Measurements from ENCODE around the gene HSCB. TPM values are rescaled to one million over a fixed set of nuclear protein-coding genes. Genes with fewer than 3 reads are reported as not detected.

Gene HSCB
- total RNA-seq, 1 experiment from 2014 or later, result 14.1 TPM

- CTCF ChIA-PET, result no interaction called here
- DNase-seq (no peak), ATAC-seq (no peak)
- Histone ChIP-seq H3K27me3 (ENCODE audit: low read length) (no peaks in the 10 kb centered on the region), H3K9me3 (ENCODE audit: low read length) (no peaks in the 10 kb centered on the region), H3F3A (ENCODE audit: low read length, unreplicated experiment) (peaks cover 6% of the 10 kb centered on the region), H2AFZ (ENCODE audit: low read length) (no peak overlapping the region), H3K4me1 (ENCODE audit: insufficient read depth, low read length) (no peaks in the 10 kb centered on the region), H3K9ac (ENCODE audit: low read length) (no peak overlapping the region), H3K9me2 (replicated peaks; ENCODE audit: low read length) (no peaks in the 10 kb centered on the region), H3K79me2 (ENCODE audit: low read length) (no peaks in the 10 kb centered on the region), H4K20me1 (ENCODE audit: low read length) (peaks cover 19% of the 10 kb centered on the region; the same call in 1 of the 2 replicates), H3K4me2 (ENCODE audit: low read length) (no peak overlapping the region), H3K36me3 (ENCODE audit: low read depth, low read length) (peaks cover 28% of the 10 kb centered on the region), H3K27ac (ENCODE audit: low read length) (no peak overlapping the region), H3K4me3 (ENCODE audit: low read length) (no peak overlapping the region)
- TF ChIP-seq CTCF (conservative IDR thresholded peaks at IDR 0.05; ENCODE audit: low read depth, low read length), result no peak
- no peak for TF ChIP-seq EZH2phosphoT487 (IDR thresholded peaks at IDR 0.05; ENCODE audit: borderline replicate concordance, low read length)
- TF ChIP-seq EZH2 (IDR thresholded peaks at IDR 0.05; ENCODE audit: low read length, unreplicated experiment), result no peak
- BruUV-seq (replicated peaks), result no TSS peak
- POLR2A ChIA-PET (ENCODE audit: unreplicated experiment), result no interaction called here
- intact Hi-C loops (cut with micrococcal nuclease), result loop anchor here (2.0 to 5.0 kb wide), 2 partner anchors 38 to 251 kb away; no protein-coding TSS in a partner anchor
Observed at GRCh38 chr22:28791124-28791523, 49.3 kb downstream of the HSCB start.

GRCh38 chr22:28791841-28792490 lies 50.1 kb downstream of the HSCB start:
- no peak overlapping the region for H3K27ac ChIP-seq (ENCODE audit: low read length)
- intact Hi-C loops (cut with micrococcal nuclease), result loop anchor here (2.0 to 5.0 kb wide), 2 partner anchors 37 to 250 kb away; no protein-coding TSS in a partner anchor
- peak; percentile 15; the same call in 1 of the 2 replicates for ATAC-seq
- ChIA-PET POLR2A (ENCODE audit: unreplicated experiment) (no interaction called here), CTCF (interaction anchor here (0.7 kb wide), 1 partner anchor 108 kb away, joined by 6 read pairs; no protein-coding TSS in a partner anchor)
- H3K27me3 ChIP-seq (ENCODE audit: low read length), result no peaks in the 10 kb centered on the region
- H3K79me2 ChIP-seq (ENCODE audit: low read length), result peaks cover 6% of the 10 kb centered on the region
- no peaks in the 10 kb centered on the region for H3K4me1 ChIP-seq (ENCODE audit: insufficient read depth, low read length)
- H3K9ac ChIP-seq (ENCODE audit: low read length), result no peak overlapping the region
- peaks cover 6% of the 10 kb centered on the region for H3F3A ChIP-seq (ENCODE audit: low read length, unreplicated experiment)
- no TSS peak for BruUV-seq (replicated peaks)
- peaks cover 33% of the 10 kb centered on the region for H3K36me3 ChIP-seq (ENCODE audit: low read depth, low read length)
- peaks cover 26% of the 10 kb centered on the region for H4K20me1 ChIP-seq (ENCODE audit: low read length)
- TF ChIP-seq CTCF (conservative IDR thresholded peaks at IDR 0.05; ENCODE audit: low read depth, low read length), result no peak
- TF ChIP-seq EZH2phosphoT487 (IDR thresholded peaks at IDR 0.05; ENCODE audit: borderline replicate concordance, low read length), result no peak
- no peak for TF ChIP-seq EZH2 (IDR thresholded peaks at IDR 0.05; ENCODE audit: low read length, unreplicated experiment)
- no peak overlapping the region for H3K4me3 ChIP-seq (ENCODE audit: low read length)
- H3K4me2 ChIP-seq (ENCODE audit: low read length), result no peak overlapping the region
- H3K9me2 ChIP-seq (replicated peaks; ENCODE audit: low read length), result no peaks in the 10 kb centered on the region
- H3K9me3 ChIP-seq (ENCODE audit: low read length), result no peaks in the 10 kb centered on the region
- H2AFZ ChIP-seq (ENCODE audit: low read length), result no peak overlapping the region
- DNase-seq, result no peak
